Ovary (tissue), 3 donors: Measurements from ENCODE around the gene ELL2.

Experiments
- EP300 ChIP-seq: sonication (generic); formaldehyde crosslinking; IDR thresholded peaks from one replicate; pipeline ENCODE4 v1.6.1; 2017; ENCODE audit warnings: antibody characterized with exemption
- TF ChIP-seq, protein P1 (sequence below), 3 donors: fragments of 450-650 bp in 2 of 3; fragments of 200-600 bp in 1 of 3; IDR thresholded peaks; one replicate each; pipeline versions ENCODE4 v1.5.1 to v1.8.0; 2016 to 2022; ENCODE audit warnings: antibody characterized with exemption in 3 of 3, mild to moderate bottlenecking in 1 of 3
- donor health status: DM: no; HTN: no; CAD: no.

DNA sequence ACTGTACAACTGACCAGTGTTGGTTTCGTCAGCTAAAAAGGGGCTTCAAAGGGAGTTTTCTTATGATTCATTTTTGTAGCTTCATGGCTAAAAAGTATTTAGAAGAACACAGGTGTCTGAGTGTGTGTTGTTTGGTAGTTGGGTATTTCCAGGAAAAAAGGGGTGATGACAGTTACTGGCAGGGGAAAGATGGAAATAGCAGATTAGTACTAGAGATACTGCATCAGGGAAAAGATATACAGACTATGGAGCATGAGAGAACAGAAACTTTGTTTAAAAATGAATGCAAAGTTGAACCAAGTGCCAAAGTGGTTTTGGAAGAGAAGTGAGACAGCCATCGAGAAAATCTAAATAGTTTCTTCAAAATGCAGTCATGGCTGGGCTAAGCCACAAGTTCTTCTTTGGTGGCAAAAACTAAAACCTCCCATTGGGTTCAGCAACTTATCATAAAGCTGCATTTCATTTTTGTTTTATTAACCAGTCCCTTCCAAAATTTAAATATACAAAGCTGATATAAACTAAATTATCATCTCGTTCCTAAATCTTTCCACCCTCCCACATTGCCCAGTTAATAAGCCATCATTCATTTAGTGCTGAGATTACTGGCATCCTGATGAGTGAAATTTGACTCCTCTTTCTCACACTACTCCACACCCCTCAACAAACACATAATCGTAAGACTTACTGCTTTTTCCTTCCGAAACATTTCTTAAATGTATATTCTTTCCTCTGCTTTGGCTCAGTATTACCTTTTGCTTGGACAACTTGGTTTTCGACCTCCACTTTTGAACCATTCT lies 33.5 kb downstream of the ELL2 start:
- TF ChIP-seq, protein P1, sequence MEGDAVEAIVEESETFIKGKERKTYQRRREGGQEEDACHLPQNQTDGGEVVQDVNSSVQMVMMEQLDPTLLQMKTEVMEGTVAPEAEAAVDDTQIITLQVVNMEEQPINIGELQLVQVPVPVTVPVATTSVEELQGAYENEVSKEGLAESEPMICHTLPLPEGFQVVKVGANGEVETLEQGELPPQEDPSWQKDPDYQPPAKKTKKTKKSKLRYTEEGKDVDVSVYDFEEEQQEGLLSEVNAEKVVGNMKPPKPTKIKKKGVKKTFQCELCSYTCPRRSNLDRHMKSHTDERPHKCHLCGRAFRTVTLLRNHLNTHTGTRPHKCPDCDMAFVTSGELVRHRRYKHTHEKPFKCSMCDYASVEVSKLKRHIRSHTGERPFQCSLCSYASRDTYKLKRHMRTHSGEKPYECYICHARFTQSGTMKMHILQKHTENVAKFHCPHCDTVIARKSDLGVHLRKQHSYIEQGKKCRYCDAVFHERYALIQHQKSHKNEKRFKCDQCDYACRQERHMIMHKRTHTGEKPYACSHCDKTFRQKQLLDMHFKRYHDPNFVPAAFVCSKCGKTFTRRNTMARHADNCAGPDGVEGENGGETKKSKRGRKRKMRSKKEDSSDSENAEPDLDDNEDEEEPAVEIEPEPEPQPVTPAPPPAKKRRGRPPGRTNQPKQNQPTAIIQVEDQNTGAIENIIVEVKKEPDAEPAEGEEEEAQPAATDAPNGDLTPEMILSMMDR (IDR thresholded peaks at IDR 0.05): no peak
- no peak for TF ChIP-seq EP300
